LNCaP clone FGC (cell line): Measurements from ENCODE around the gene PYROXD2.

Experiments used
- DNase-seq: peaks from one replicate; pipeline ENCODE4 v3.0.0-alpha.2; 2011; ENCODE audit warnings: low read depth
- H3K4me3 ChIP-seq: 2 replicates; pipeline ENCODE4 v1.5.1; 2011; ENCODE audit warnings: mild to moderate bottlenecking, low read depth, low read length, control low read depth
- CTCF ChIP-seq: IDR thresholded peaks from 2 replicates; pipeline ENCODE4 v1.5.1; 2012; ENCODE audit warnings: mild to moderate bottlenecking; ENCODE audit not compliant: control insufficient read depth, insufficient read depth; ENCODE audit errors: extremely low read depth

PYROXD2 gene

GRCh38 chr10:98446151-98446660, 31.2 kb upstream of the PYROXD2 start:
- no peak for DNase-seq
- TF ChIP-seq CTCF, result no peak

GRCh38 chr10:98445200-98445812, 30.3 kb upstream of the PYROXD2 start:
- no peak overlapping the region for H3K4me3 ChIP-seq
- no peak for DNase-seq
- TF ChIP-seq CTCF, result no peak

More at GRCh38 chr10:98446151-98446660, 31.2 kb upstream of the PYROXD2 start:
- H3K4me3 ChIP-seq, result peak overlapping the region; percentile 74

- no peak for TF ChIP-seq CTCF
- no peak overlapping the region for H3K4me3 ChIP-seq
- no peak for DNase-seq
Observed at GRCh38 chr10:98444314-98445006, 29.5 kb upstream of the PYROXD2 start.

GRCh38 chr10:98438715-98439114, 23.7 kb upstream of the PYROXD2 start:
- no peak for DNase-seq
- TF ChIP-seq CTCF, result no peak
- no peak overlapping the region for H3K4me3 ChIP-seq

GRCh38 chr10:98436704-98437103, 21.7 kb upstream of the PYROXD2 start:
- no peak for DNase-seq
- no peak for TF ChIP-seq CTCF

GRCh38 chr10:98435178-98435577, 20.2 kb upstream of the PYROXD2 start:
- no peak for TF ChIP-seq CTCF
- no peak for DNase-seq
- no peak overlapping the region for H3K4me3 ChIP-seq

More at GRCh38 chr10:98436704-98437103, 21.7 kb upstream of the PYROXD2 start:
- no peak overlapping the region for H3K4me3 ChIP-seq
